ENCODE measurements around the gene FARP1.
A peak's percentile ranks its signal among the peaks of the same experiment; 100 is the strongest.

FARP1 gene

DNA sequence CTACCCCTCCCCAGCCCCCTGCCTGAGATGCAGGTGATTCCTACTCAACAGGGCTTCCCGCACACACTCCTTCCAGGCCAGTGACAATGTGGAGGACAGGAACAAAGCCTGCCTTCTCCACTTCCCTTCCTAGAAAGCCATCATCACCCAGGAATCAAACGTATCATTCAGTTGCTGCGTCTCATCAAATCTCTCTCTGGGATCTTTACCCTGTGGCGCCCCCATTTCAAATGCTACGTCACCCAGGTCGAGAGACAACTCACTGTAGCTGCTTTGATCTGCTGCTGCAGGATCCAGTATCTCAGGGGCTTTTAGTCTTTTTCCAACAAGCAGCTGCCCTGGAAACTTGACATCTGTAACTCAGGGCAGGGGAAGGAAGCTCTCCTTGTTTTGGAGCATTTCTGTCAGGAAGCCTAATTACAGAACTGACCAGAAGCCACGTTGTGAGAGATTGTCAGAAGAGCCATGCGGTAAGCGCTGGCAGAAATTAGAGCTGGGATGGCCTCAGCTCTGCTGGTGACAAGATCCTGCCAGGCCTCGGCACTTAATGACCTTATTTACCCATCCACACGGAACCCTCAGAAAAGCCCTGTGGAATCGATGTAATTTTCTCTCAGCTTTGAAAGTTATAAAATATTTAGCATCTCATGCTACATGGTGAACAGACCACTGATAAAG, 293.5 kb downstream of the FARP1 start:
- DNase-seq = no peak

GRCh38 chr13:98438246-98439125, 295.6 kb downstream of the FARP1 start:
- no peak for DNase-seq

DNA sequence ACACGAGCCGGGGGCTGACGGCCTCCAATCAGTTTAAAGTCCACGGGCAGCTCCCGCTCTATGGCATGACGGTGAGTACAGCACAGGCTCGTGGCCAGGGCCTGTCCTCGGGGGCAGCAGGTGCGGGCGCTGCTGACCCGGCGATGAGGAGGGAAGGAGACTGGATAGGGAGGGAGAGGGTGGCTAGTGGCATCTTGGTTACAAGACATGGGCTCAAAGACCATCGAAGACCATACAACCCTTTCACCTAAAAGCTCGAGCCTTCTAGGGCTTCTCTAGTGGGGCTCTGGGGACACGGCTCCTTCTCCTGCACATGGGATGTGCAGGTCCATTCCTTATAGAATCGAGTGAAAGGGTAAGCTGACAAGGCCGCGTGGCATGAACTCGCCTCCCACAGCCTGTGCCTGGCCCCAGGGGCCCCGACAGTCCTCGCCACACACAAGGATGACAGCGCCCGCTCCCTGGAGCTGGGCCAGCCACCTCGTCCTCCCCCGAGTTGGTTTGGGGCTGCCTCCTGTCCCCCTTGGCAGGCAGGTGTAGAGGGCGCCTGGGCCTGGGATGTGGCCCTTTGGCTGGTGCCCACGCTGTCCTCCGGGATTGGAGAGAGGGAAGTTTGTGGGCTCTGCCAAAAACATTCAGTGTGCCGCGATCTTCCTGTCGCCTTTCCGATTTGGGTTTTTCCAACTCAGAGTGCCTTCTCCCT, 296.4 kb downstream of the FARP1 start:
- no peak for DNase-seq

- DNase-seq = no peak
Observed at GRCh38 chr13:98439896-98440295, 297.0 kb downstream of the FARP1 start.

DNA sequence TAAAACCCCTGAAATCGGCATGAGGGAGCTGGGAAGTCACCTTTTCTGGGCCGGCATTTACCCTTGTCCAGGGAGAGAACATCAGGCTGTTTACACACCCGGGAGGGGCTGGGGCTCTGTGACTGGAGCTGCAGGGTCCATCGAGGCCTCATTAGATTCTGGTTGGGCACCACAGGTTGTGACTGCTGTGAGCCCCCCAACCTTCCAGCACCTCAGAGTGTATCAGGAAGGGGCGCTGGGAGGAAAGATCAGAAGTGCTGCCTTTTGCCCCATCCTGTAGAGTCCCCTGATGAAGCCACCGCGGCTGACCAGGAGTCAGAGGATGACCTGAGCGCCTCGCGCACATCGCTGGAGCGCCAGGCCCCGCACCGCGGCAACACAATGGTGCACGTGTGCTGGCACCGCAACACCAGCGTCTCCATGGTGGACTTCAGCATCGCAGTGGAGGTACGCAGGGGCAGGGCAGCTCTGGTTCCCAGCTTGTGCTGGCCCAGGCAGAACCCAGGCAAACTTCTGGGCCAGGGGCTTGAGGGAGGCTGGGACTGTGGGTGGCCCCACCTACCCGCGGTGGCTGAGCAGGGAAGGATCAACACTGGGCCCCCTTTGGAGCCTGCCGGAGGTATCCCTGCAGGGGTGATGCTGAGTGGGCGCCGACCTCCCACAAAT, 297.6 kb downstream of the FARP1 start:
- DNase-seq = no peak

GRCh38 chr13:98441056-98441676, 298.3 kb downstream of the FARP1 start:
- DNase-seq = no peak

DNA sequence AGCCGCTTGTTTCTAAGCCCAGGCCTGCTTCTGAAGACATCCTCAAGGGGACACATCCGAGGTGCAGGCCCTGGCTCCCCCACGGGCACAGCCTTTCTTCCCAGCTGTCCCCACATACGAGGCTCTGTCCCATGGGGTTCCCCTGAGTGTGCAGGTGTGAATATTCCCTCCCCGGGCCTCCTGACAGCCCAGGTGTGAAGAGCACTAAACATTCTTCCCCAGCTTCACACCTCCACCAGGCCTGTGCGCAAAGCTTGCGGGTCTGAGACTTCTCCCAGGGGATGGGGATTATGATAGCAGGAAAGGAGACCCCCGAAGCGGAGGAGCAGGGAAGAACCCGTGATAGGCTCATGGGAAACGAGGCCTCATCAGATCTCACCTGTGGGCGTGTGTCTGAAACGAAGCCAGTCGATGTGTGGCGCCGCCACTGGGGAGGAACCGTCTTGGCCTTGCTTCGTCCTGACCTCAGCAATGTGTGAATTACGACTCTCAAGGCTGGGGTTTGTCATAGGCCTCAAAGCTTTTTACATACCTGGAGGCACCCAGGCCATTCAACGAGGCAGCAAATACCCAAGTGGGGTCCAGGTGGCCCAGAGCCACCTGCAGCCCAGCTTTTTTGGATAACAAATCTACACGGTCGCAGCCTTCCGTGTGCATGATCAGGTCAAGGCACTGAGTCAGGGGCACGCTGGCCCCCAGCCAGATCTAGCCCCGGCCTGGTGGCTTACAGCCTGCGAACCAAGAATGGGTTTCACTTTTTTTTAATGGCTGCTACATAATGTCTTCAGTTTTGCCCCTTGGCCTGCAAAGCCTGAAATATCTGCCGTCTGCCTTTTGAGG, 299.7 kb downstream of the FARP1 start:
- DNase-seq = no peak

- peak; percentile 89 for DNase-seq
Observed at GRCh38 chr13:98443329-98443728, 300.4 kb downstream of the FARP1 start.

DNA sequence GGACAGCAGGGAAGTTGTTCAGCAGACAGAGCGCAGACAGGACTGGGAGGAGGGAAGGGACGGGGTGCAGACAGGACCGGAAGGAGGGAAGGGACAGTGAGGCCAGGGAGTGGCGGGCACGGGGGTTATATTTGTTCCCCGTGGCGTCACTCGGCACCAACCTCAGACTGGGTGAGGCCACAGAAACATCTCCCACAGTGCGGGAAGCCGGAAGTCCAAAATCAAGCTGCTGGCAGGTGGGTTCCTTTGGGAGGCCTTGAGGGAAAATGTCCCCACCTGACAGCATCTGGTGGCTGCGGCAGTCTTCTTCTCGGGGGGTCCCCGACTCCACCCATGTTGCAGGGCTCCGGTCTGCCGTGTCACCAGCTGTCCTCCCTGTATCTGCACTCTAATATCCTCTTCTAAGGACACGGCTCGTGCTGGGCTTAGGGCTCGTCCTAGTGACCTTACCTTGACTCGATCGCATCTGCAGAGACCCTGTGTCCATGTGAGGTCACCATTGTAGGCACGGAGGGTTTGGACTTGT, 301.0 kb downstream of the FARP1 start:
- no peak for DNase-seq

DNA sequence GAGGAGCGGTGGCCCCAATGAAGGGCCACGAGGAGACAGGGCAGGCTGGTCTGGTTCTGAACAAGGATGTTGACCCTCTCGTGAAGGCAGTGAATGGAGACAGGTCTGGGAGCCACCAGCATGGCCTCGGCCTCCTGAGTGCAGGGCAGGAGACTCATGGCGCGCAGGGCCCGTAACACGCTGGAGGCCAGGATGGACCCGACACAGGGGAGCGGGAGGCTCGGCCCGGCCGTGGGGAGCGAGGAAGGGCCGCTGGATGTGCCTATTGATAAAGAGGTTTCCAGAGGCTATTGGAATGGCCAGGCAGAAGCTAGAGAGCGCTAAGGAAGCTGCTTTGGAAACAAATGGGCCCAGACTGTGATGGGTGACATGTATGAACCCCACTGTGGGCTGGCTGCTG, 301.5 kb downstream of the FARP1 start:
- no peak for DNase-seq

- DNase-seq = peak; percentile 51
Observed at GRCh38 chr13:98445340-98446233, 302.7 kb downstream of the FARP1 start.

DNA sequence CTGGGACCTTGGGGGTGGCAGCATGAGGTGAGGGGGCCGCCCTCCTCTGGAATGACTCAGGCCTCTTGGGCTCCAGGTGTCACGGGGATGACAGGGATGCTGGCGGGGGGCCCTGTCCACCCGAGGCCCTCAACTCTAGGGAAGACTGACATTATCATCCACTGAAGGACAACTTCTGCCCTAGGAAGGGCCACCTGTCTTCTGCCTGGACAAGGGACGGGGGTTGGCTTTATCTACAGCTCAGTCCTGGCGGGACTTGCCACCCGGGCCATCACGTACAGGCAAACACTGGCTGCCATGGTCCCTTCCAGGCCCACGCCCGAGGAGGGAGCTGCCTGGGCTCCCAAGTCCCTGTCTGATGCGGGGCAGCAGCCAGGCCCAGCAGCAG, 303.3 kb downstream of the FARP1 start:
- DNase-seq = no peak

GRCh38 chr13:98447130-98447529, 304.2 kb downstream of the FARP1 start:
- no peak for DNase-seq

DNA sequence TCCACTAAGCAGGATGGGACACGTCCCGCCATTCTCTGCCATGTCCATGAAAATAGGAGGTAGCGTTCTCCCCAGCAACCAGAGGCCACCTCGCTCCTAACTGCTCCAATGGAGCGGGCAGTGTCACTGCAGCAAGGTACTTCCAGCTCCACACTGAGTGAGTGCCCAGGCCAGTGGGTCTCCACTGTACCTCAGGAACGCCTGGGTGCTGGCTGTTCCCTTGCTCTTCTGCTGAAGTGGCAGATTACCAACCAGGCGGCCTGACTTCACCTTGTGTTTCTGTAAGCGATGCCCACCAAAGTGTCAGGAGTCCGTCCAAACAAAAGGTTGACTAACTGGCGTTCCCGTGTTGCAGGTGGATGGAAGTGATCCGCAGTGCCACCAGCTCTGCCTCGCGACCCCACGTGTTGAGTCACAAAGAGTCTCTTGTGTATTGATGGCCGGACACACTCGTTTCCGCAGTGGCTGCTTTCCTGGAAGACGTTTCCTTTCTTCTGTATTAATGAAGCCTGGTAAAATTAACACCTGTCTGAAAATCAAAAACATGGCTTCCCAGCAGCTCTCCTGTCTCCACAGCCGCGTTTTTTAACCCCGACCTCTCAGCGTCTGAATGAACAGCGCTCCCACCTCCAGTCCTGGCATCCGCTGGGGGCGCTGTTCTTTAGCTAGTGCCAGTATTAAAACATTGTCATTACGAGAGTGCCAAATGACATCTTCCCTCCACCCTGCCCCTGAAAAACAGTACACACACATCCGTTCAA, 305.2 kb downstream of the FARP1 start:
- peak; percentile 34 for DNase-seq

- DNase-seq = no peak
Observed at GRCh38 chr13:98448642-98448928, 305.7 kb downstream of the FARP1 start.

GRCh38 chr13:98449273-98449672, 306.4 kb downstream of the FARP1 start:
- DNase-seq = no peak

DNA sequence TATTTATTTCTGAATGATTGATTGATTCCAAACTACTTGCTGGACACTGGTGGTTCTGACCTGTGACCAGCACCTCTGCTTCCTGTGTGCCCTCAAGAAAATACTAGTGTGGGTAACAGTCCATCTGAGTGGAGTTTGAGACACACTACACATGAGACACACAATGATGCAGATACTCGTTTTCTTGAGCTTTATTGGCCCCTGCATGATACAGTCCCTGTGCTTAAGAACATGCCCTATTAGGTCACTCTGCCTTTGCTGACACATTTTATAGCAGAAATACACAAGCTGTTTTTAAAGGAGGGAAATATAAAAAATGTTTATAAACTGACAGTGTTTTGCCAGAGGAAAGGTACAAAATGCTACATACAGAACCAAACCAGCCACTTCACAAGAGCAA, 307.1 kb downstream of the FARP1 start:
- DNase-seq = no peak

- DNase-seq = no peak
Observed at GRCh38 chr13:98450539-98451111, 307.7 kb downstream of the FARP1 start.

All from fibroblast of skin of scalp (primary cell).